GM19372 (cell line): ENCODE measurements around the gene GATAD2B.

Source experiments
- ATAC-seq: cut with Tn5 transposase; IDR thresholded peaks from one replicate; pipeline ENCODE4 v1.9.1; 2021; ENCODE audit warnings: mild to moderate bottlenecking, low read depth, moderate library complexity; ENCODE audit not compliant: unreplicated experiment

The GATAD2B gene

DNA sequence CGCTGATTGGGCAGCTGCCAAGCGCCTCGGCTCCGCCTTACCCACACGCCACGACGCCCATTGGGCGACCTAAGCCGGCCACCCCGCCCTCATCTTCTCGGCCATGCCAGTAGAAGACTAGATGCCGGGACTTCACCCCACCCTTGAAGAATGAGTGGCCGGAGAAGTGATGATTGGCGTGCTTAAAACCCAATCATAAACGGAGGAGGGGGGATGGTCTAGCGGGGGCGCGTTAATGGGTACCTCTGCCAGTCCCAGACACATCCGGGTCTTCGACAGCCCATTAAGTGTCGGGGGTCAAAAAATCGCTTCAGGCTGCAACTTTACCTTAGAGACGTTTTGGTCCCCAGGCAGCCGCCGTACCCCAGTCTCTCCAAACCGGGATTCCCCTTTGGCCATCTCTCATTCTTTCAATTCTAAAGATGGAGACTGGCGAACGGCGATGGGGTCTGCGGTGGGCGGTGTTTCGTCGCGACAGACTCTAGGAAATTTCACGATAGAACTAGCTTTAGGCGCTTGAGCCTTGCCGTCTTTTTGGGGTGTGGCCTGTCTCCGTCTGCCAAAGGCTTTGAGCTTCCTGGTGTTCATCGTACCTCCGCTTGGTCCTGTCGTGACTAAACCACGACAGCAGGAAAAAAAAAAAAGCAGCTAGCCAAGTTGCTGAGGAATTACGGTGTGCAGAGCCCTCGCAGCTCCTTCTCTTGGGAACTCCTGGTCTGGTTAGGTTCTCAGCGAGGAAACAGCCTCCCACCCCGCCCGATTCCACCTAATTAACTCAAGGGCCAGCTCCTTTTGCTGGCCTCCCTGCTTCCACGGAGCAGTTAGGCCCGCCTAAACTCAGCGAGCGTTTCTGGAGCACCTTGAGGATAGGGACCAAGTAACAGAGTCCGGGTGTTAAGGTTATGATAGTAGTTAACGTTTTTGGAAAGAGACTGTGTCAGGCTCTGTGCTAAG, at the start of gene GATAD2B:
GATAD2B (minus strand) TSS at position 1 of the 954 bp plus-strand sequence. CDS start 94,625 bp downstream, outside the sequence.
- peak; percentile 96 for ATAC-seq

DNA sequence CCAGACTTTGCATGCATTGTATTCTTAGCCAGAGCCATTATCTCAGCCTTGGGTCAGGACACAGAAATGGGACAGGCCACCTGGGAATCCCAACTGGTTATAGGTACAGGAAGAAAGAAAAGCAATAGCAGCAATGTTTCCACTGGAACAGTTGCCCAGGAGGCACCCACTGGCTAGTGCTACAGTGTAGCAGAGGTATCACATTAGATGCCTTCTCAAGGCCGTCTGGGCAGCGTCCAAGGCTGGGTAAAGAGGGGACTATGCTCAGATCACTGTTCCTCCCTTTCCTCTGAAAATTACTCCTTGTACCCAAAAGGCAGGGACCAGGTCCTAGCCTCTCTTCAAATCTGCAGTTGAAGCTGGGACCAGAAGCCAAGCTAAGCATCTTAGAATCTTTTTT, 47.6 kb upstream of the GATAD2B start:
- no peak for ATAC-seq

DNA sequence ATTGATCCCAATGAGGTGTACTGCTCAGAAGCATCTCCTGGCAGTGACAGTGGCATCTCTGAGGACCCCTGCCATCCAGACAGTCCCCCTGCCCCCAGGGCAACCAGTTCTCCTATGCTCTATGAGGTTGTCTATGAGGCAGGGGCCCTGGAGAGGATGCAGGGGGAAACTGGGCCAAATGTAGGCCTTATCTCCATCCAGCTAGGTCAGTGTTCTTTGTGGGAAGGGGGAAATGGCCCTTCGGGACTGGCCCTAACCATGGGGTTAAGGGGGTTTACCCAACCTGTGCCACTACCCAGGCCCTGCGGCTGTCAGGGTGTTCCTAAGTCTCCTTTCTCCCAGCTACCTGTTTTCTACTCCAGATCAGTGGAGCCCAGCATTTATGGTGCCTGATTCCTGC, 46.2 kb upstream of the GATAD2B start:
- no peak for ATAC-seq

DNA sequence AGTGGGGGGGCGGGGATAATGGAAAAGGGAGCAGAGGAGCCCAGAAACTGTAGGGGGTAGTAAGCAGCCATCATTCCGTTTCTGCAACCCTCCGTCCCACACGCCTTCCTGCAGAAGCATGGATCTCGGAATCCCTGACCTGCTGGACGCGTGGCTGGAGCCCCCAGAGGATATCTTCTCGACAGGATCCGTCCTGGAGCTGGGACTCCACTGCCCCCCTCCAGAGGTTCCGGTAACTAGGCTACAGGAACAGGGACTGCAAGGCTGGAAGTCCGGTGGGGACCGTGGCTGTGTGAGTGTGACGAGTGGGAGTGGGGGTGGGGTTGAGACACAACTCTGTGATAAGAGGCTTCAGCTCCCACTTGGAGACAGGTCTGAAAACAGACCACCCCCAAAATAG, 45.6 kb upstream of the GATAD2B start:
- ATAC-seq, result no peak

DNA sequence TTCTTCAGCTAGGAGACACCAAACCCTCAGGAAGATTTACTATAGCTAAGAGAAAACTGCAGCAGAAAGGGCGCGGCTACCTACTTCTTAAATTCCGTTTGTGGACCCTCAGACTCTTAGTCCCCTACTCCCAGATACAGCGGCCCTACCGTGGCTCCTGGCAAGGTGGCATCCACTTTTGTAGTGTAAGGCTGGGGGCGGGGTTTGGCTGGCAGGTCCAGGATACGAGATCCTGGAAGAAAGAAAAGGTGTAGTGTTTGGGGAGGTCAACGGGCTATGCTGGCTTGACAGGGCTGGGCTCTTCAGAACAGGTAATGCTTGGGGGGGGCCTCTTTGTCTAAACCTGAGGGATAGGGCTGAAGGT, 45.2 kb upstream of the GATAD2B start:
- no peak for ATAC-seq

DNA sequence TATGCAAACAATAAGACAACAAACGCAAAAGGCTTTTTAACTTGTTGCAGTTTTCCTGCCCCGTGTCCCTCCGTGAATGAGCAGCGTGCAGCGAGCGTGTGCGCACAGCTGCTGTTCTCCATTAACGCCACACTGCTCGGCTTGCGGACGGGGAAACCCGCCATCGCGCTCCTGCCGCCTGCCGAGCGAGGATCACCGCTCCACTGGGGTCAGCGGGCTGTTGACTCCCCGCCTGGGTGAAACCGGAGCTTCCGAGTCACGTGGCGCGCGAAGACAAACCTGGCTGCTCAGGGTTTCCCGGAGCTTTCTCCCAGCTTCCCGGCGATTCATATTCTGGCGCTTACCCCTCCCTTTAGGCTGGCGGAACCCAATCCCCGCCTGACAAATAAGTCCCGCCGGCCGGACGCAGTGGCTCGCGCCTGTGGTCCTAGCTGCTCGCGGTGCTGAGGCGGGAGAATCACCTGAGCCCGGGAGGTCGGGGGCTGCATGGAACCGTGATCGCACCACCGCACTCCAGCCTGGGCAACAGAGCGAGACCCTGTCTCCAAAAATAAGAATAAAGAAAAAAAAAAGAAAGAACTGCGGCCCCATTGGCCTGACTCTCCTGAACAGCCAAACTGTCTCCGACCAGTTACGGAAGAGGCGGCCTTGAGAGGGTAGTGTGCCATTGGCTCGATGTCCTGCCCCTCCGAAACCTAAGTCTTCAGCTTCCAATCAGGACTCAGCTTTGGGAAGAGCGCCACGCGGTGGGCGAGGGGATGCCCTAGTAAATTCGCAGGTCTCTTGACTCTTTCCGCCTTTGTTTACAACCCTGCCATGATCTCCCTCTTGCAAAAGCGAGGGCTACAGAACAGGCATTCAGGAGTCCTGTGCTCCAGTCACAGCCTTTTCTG, 44.6 kb upstream of the GATAD2B start, which contains the start of gene CREB3L4:
CREB3L4 (plus strand) TSS at position 796 of the 893 bp plus-strand sequence. CDS start 624 bp downstream, outside the sequence.
- peak; percentile 74 for ATAC-seq

DNA sequence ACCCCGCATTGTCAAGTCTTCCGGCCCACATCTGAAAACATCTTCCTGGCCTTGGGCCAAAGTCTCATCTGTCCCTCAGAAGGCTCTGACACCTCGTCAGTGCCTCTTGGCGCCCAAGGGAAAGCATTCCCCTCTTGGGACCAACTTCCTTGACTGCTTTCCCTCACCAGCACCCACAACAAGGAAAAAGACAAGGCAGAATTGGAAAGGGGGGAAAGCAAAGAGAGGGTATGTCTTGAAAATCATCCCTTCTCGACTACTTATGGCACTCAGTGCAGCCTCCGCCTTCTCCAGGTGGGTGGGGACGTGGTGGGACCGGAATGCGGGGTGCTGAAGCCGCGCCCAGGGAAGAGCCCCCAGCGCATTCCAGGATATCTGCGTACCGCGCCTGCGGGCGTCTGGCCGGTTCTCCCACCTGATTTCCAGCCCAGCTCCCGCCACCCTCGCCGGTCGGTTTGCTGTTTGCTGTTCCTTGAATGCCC, 41.1 kb upstream of the GATAD2B start:
- ATAC-seq, result no peak

DNA sequence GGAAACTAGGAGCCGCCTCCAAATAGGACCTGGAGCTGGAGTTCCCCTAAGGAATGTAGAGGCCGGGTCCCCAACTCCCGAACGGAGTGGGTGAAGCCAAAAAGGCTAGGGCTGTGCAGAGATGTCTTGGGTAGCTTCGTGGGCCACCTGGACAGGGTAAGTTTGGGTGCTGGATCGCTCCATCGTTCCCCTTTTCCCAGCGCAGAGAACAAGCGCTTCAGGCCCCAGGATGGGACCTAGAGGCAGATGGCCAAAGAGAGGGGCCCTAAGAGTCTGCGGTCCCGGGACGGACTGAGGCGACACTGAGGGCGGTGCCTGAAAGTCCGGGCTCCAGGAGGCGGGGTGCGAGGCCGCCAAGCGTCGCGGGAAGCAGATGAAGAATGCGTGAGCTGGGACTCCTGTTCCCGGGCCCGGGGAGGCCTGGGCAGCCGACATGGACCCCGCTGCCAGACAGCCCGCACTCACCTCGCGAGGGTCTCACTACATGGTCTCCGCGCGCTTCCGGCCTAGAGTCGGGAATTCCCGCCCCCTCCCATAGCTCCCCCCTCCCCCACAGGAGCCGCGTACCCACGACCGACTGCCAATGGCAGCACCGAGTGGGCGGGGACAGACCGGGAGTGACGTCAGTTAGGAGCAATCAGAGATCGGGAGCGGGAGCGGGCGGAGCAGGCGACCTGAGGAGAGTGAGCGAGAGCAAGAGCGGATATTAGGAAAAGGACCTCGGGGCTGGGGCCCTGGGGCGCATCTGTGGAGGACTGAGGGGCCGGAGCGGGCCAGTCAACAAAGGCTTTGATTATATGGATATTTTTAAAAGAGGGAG, 40.5 kb upstream of the GATAD2B start, which contains the start of gene SLC39A1:
SLC39A1 (minus strand) TSS at position 508 of the 820 bp plus-strand sequence. CDS start 822 bp downstream, outside the sequence.
- peak; percentile 45 for ATAC-seq

DNA sequence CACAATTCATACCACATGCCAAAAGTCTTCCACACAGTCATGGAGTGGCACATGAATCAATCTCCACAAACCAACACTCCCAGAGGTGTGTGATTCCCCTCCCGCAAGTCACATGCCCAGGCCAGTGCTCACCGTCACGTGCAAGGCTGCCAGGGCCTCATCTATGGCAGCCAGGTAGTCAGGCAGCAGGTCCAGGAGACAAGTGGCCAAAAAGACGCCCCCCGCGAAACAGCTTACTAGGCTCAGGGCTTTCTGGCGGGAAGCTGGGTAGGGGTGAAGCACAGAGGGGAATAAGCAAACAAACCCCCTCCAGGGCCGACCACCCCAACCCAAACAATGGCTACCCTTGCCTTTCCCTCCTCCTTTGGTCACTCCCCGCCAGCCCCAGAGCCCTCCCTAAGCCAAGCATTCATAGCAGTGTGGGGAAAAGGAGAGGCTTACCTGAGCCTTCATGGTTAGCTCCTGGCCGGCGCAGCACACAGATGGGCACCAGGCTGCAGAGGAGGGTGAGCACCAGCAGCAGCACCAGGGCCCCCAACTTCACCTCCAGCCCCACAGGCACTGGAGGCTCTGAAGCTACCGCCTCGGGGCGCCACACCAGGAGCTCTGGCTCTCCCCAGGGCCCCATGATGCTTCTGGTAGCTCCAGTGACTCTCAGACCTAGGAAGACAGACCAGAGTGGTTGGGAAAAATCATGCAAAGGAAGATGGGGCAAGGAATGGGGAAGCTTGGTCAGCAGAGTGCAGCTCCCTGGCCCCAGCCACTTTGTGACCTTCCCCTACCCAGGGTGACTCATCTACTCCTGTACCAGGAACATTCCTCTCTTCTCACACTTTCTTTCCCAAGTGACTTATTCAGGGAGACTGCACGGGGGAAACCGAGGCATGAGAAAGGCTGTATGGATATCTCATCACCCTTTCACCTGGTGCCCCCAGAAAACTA, 39.6 kb upstream of the GATAD2B start:
- ATAC-seq, result no peak

DNA sequence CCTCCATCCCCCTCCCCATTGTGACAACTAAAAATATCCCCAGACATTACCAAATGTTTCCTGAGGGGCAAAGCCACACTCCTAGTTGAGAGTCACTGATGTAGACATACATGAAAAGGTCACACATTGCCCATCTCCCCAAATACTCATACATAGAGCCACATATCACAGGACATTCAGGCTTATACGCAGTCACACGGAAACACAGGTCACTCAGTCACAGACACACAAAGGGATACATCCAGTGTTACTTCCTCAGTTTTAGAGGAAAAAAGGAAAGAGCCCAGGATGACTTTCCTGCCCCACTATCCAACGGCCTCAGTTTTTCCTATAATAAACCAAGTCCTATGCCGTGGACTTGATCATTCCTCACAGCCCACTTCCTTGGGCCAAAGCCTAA, 38.6 kb upstream of the GATAD2B start:
- ATAC-seq, result no peak

DNA sequence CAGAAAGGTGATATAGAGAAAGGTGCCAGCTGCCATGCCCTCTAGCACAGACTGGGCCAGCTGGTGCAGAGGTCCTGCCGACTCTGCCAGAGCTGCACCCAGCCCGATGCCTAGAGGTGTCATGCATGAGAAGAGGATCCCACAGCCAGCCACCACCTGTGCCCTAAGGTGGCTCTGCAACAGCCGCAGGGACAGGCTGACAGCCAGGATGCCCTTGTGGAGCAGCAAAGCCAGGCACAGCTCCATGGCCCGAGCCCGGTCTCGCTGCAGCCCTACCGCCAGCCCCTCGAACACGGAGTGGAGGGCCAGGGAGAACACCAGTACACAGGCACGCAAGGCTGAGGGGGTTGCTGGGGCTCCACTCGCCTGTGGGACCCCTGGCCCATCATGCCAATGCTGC, 37.4 kb upstream of the GATAD2B start:
- ATAC-seq, result no peak

DNA sequence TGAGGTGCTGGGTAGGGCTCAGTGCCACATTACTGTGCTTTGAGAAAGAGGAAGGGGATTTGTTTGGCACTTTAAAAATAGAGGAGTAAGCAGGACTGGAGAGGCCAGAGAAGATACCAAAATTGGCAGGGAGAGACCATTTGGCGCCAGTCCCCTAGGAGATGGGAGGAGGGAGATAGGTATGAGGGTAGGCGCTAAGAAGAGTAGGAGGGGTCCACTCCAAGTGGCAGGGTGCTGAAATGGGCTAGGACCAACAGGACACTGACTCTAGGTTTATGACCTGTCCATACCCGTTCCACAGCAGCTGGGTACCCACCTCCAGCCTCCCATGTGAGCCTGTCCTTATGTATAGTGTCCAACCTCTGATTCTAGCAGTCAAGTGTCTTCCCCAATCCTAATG, 36.7 kb upstream of the GATAD2B start:
- no peak for ATAC-seq

DNA sequence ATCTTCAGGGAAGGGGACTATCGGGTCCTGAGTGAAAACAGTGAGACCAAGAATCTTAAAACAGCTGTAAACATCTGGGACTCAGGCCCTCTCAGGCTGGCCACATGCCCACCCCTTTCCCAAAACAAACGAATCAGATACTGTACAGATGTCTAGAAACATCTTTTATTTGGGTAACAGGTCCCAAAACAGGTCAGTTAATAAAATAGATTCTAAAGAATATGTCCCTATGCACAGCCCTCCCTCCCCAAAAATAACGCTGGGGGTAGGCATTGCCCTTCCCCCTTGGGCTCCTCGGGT, 36.1 kb upstream of the GATAD2B start:
- ATAC-seq, result no peak

DNA sequence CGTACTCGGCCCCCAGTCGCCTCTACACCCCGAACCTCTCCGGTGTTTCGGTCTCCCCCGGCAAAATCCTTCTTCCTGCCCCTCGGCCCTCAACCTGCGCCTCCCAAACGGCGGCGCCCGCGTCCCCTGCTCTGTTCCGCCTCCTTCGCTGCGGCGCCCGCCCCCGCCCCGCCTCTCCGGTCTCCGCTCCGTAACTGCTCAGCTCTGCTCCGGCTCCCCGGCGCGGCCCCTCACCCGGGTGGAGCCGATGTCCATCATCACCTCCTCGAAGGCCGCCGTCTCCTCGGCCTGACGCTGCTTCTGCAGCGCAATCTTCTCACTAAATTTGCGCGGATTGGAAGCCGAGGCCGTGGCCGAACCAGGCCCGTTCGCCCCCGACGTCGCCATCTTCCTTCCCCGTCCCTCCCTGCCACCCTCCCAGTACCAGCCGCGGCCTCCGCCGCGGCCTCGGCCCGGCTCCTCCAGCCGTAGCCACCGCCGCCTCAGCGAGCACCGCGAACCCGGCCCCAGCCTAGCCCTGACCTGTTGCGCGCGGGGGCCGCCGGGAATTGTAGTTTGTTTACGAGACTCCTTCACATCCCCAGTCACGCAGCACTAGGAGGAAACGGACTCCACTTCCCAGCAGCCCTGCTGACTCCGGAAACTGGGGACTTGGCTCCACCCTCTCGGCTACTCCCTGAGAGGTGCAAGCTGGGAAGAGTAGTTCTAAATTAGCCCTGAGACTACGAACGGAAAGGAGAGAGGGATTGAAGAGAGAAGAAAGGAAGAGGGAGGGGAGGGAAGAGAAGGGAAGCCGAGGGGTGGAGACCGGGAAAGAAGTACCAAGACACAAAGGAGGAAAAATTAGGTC, 35.6 kb upstream of the GATAD2B start, which contains the start of gene CRTC2:
CRTC2 (minus strand) TSS at position 502 of the 850 bp plus-strand sequence; CDS start at position 387, 115 bp downstream.
- ATAC-seq, result peak; percentile 74

DNA sequence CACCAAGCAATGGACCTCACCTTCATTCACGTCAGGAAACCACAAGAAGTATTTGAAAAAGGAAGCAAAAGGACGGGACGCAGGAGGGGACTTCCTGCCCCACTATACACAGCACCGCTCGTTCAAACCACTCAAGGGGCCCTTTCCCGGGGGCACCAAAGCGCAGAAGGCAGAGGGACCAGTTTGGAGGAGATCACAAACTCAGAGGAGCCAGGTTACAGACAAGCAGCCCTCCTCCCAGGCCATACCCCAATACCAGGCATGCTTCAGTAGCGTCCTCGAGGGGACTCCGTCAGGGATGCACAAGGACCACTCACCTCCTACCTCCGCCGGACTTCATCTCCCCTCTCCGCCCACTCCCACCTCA, 35.0 kb upstream of the GATAD2B start:
- peak; percentile 7 for ATAC-seq

DNA sequence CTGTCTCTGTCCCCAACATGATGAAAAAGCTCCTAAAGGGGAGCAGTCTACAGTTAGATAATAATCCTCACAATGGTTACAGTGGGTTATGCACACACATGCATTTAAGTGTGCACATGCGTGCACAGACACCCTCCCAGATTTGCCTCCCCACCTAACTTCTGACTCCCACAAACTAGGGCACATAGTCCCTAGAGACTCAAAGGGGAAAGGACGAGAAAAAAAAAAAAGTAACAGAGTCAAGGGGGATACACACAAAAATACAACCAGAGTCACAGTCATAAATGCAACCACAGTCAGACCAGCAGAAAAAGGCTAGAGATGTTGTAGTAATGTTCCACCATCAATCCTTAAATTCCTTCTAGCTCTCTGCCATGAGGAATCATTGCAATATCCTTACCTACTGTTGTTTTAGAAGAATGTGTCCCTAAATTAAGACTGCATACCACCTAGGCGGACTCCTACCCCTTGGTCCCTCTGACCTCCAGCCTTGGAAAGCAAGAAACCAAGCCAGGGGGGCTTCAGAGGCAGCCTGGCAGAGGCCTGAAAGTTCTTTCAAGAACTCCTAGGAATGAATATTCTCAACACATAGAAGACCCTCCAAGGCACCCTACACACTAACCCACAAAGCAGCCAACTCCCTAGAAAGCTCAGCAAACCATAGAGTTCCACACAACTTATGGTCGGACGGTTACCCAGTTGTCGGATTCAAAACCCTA, 34.4 kb upstream of the GATAD2B start:
- ATAC-seq, result no peak

DNA sequence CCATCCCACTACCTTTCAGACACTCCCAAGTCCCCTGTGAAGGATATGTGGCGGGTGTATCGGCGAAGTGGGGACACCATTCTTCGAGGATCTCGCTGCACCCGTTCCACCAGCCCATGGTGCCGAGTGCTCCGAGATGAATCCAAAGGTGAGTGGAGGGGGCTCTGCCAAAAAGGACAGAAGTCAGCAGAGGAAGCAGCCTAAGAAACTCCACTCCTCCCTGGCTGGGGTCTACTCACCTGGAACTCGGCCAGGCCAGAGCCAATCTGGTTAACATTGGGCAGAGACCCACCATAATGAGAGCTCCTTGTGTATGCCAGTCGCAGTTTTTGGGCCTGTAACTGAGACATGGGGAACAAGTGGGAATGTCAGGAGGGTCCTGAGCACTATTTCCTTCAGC, 32.1 kb upstream of the GATAD2B start:
- no peak for ATAC-seq
